Measurements from ENCODE around the gene VIPR1. TPM values are rescaled to one million over a fixed set of nuclear protein-coding genes. Genes with fewer than 3 reads are reported as not detected.

VIPR1 gene
- total and polyA plus RNA-seq, 2 donors (not counting 1 experiment from before 2014, with no cell fraction given), result 0.79 to 5.8 TPM

DNA sequence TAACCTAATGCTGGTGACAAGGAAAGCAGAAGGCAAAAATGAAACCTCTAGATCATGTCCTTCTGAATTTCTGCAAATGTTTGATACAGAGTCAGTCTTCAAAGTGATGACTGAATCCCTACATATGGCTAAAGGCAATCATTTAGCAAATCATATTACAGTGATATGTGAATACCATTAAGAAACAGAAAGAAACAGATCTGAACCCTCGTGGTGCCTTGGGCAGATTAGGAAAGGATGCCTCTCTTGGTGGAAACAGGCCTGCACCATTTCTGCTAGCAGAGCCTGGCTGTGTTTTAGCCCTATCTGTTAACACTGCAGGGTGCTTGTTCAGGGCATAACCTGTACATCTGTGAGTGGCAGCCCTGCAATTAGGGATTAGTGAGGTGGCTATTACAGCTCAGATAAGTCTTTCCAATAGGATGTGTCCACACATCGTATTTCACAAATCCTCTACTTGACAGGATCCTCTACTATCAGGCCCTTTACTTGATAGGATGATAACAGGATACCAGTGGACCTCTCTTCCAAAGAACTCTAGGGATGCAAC lies 67.2 kb downstream of the VIPR1 start:
- DNase-seq (no peak), ATAC-seq (ENCODE audit: low read depth) (no peak)
- H3K9me3 ChIP-seq (ENCODE audit: control extremely low read depth in 1 of 3, control insufficient read depth in 2 of 3, insufficient read depth in 1 of 3, low read length in 2 of 3), result peaks cover 6 to 8% (median 7%) of the 10 kb centered on the region in 3 donors
- TF ChIP-seq EZH2 (IDR thresholded peaks at IDR 0.05; ENCODE audit: borderline replicate concordance, insufficient read depth, low read depth, low read length, poor library complexity, severe bottlenecking), result no peak
- peaks cover 2 to 33% of the 10 kb centered on the region in 2 experiments for H3K36me3 ChIP-seq (replicated peaks in 1 of 2; ENCODE audit: control extremely low read depth in 1 of 2, control insufficient read depth in 1 of 2, extremely low read depth in 1 of 2, insufficient read depth in 2 of 2, low read length in 1 of 2)
- no peaks in the 10 kb centered on the region for H4K20me1 ChIP-seq (ENCODE audit: control insufficient read depth, insufficient read depth, low read length, poor library complexity, severe bottlenecking)
- H3K79me2 ChIP-seq (ENCODE audit: control insufficient read depth, insufficient read depth, low read length), result peaks cover 55% of the 10 kb centered on the region
- POLR2A ChIA-PET, result no interaction called here
- no peak overlapping the region for H3K4me2 ChIP-seq (replicated peaks; ENCODE audit: low read depth, low read length, poor library complexity, severe bottlenecking)
- Mint-ChIP-seq H3K27ac (no peak overlapping the region), H3K9me3 (ENCODE audit: insufficient read depth) (peaks cover 2% of the 10 kb centered on the region), H3K4me3 (no peak overlapping the region), H3K27me3 (no peaks in the 10 kb centered on the region), H3K4me1 (peaks cover 2% of the 10 kb centered on the region)
- no peak overlapping the region for H3K9ac ChIP-seq (ENCODE audit: low read length)
- H3K27me3 ChIP-seq (replicated peaks in 1 of 4; ENCODE audit: control extremely low read depth in 1 of 4, control insufficient read depth in 3 of 4, insufficient read depth in 4 of 4, low read length in 3 of 4), result no peaks in the 10 kb centered on the region
- H3K27ac ChIP-seq (ENCODE audit: low read length in 2 of 2), result no peak overlapping the region
- CTCF ChIA-PET, result interaction anchor here (1.0 kb wide), 1 partner anchor 9 kb away, joined by 5 read pairs; no protein-coding TSS in a partner anchor
- WGBS (ENCODE audit: insufficient coverage), result 71% methylated on average over 1 of the region's 2 CpGs
- no peak overlapping the region for H3K4me3 ChIP-seq (ENCODE audit: control extremely low read depth in 1 of 5, extremely low read depth in 1 of 5, insufficient read depth in 1 of 5, low read depth in 2 of 5, low read length in 4 of 5)
- intact Hi-C loops (cut with micrococcal nuclease), result loop anchor here (5.0 kb wide), 1 partner anchor 43 kb away; no protein-coding TSS in a partner anchor
- no peaks in the 10 kb centered on the region for H3K4me1 ChIP-seq (ENCODE audit: control insufficient read depth in 2 of 2, insufficient read depth in 2 of 2, low read length in 2 of 2)
- no peak overlapping the region for H2AFZ ChIP-seq (ENCODE audit: insufficient read depth, low read depth, low read length, poor library complexity, severe bottlenecking)

DNA sequence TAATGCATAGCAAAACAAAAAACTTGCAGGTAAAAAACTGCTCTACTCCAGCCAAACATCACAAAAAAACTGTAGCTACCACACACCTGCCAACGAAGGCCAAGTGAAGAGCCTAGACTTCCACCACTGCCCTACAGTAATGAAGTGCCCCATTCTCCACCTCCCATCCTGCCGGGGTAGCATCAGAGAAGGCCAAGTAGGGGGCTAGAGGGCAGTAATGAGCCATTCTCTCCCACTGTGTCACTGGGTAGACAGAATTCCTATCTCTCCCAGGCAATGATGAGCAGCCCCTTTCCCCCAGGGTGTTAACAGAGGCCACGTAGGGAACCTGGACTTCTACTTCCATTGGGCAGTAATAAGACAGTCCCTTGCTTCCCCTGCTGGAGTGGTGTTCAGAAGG lies 69.8 kb downstream of the VIPR1 start:
- Histone ChIP-seq H3K4me1 (ENCODE audit: control insufficient read depth in 2 of 2, insufficient read depth in 2 of 2, low read length in 2 of 2) (no peaks in the 10 kb centered on the region), H3K27me3 (replicated peaks in 1 of 4; ENCODE audit: control extremely low read depth in 1 of 4, control insufficient read depth in 3 of 4, insufficient read depth in 4 of 4, low read length in 3 of 4) (no peaks in the 10 kb centered on the region), H3K27ac (ENCODE audit: low read length in 2 of 2) (no peak overlapping the region), H3K9ac (ENCODE audit: low read length) (no peak overlapping the region), H3K9me3 (ENCODE audit: control extremely low read depth in 1 of 3, control insufficient read depth in 2 of 3, insufficient read depth in 1 of 3, low read length in 2 of 3) (peaks cover 10 to 15% (median 11%) of the 10 kb centered on the region in 3 donors), H3K36me3 (replicated peaks in 1 of 2; ENCODE audit: control extremely low read depth in 1 of 2, control insufficient read depth in 1 of 2, extremely low read depth in 1 of 2, insufficient read depth in 2 of 2, low read length in 1 of 2) (peaks cover 3 to 22% of the 10 kb centered on the region in 2 experiments), H2AFZ (ENCODE audit: insufficient read depth, low read depth, low read length, poor library complexity, severe bottlenecking) (no peak overlapping the region), H3K79me2 (ENCODE audit: control insufficient read depth, insufficient read depth, low read length) (peaks cover 63% of the 10 kb centered on the region), H3K4me2 (replicated peaks; ENCODE audit: low read depth, low read length, poor library complexity, severe bottlenecking) (no peak overlapping the region), H4K20me1 (ENCODE audit: control insufficient read depth, insufficient read depth, low read length, poor library complexity, severe bottlenecking) (no peaks in the 10 kb centered on the region), H3K4me3 (ENCODE audit: control extremely low read depth in 1 of 5, extremely low read depth in 1 of 5, insufficient read depth in 1 of 5, low read depth in 2 of 5, low read length in 4 of 5) (no peak overlapping the region)
- DNase-seq, result peak; percentile 31
- H3K27ac Mint-ChIP-seq, result no peak overlapping the region
- WGBS (ENCODE audit: insufficient coverage), result 75% methylated on average over 2 of the region's 3 CpGs
- intact Hi-C loops (cut with micrococcal nuclease), result loop anchor here (2.0 to 5.0 kb wide), 3 partner anchors 40 to 173 kb away; no protein-coding TSS in a partner anchor
- peak; percentile 73 for ATAC-seq (ENCODE audit: low read depth)
- POLR2A ChIA-PET, result no interaction called here
- no peak for TF ChIP-seq EZH2 (IDR thresholded peaks at IDR 0.05; ENCODE audit: borderline replicate concordance, insufficient read depth, low read depth, low read length, poor library complexity, severe bottlenecking)
- TF ChIP-seq, protein P1, sequence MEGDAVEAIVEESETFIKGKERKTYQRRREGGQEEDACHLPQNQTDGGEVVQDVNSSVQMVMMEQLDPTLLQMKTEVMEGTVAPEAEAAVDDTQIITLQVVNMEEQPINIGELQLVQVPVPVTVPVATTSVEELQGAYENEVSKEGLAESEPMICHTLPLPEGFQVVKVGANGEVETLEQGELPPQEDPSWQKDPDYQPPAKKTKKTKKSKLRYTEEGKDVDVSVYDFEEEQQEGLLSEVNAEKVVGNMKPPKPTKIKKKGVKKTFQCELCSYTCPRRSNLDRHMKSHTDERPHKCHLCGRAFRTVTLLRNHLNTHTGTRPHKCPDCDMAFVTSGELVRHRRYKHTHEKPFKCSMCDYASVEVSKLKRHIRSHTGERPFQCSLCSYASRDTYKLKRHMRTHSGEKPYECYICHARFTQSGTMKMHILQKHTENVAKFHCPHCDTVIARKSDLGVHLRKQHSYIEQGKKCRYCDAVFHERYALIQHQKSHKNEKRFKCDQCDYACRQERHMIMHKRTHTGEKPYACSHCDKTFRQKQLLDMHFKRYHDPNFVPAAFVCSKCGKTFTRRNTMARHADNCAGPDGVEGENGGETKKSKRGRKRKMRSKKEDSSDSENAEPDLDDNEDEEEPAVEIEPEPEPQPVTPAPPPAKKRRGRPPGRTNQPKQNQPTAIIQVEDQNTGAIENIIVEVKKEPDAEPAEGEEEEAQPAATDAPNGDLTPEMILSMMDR (IDR thresholded peaks at IDR 0.05), result no peak
- CTCF ChIA-PET, result interaction anchor here (0.7 to 2.0 kb wide), 9 partner anchors 9 to 1598 kb away, joined by 3 to 9 read pairs (median 3); partner anchors contain the start of genes SEC22C and SS18L2
- H3K9me3 Mint-ChIP-seq (ENCODE audit: insufficient read depth), result peaks cover 7% of the 10 kb centered on the region
- H3K4me3 Mint-ChIP-seq, result no peak overlapping the region
- no peaks in the 10 kb centered on the region for H3K27me3 Mint-ChIP-seq
- peaks cover 3% of the 10 kb centered on the region for H3K4me1 Mint-ChIP-seq
